Measurements from ENCODE around the gene AKR1C8. TPM values are rescaled to one million over a fixed set of nuclear protein-coding genes. Genes with fewer than 3 reads are reported as not detected.
"Not testable (repeated sequence)": the region's sequence is repeated elsewhere in the genome, so short reads cannot be mapped to it uniquely, and the experiment has no call there.

AKR1C8 gene
- total RNA-seq, 1 donor from 2014 or later, result not detected

DNA sequence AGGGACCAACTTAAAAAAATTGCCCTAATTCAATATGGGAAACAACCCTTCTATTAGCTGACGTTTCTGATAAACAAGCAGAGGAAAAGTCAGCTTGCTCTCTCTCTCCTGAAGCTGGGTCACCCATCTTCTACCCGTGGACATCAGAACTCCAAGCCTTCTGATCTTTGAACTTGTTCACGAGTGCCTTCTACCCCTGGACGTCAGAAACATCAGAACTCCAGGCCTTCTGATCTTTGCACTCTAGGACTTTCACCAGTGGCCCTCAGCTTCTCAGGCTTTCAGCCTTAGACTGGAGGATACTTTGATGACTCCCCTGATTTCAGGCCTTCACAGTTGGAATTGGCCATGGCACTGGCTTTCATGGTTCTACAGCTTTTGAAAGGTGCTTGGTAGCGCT is 41.8 kb downstream of the AKR1C8 start:
- DNase-seq (no peak), ATAC-seq (ENCODE audit: low read depth) (no peak)
- CTCF ChIA-PET, result no interaction called here
- peaks cover 1% of the 10 kb centered on the region for H3K36me3 Mint-ChIP-seq (ENCODE audit: low read depth)
- H3K27me3 Mint-ChIP-seq, result no peaks in the 10 kb centered on the region
- H3K4me1 Mint-ChIP-seq, result no peaks in the 10 kb centered on the region
- H3K27ac Mint-ChIP-seq, result no peak overlapping the region
- TF ChIP-seq, protein P1, sequence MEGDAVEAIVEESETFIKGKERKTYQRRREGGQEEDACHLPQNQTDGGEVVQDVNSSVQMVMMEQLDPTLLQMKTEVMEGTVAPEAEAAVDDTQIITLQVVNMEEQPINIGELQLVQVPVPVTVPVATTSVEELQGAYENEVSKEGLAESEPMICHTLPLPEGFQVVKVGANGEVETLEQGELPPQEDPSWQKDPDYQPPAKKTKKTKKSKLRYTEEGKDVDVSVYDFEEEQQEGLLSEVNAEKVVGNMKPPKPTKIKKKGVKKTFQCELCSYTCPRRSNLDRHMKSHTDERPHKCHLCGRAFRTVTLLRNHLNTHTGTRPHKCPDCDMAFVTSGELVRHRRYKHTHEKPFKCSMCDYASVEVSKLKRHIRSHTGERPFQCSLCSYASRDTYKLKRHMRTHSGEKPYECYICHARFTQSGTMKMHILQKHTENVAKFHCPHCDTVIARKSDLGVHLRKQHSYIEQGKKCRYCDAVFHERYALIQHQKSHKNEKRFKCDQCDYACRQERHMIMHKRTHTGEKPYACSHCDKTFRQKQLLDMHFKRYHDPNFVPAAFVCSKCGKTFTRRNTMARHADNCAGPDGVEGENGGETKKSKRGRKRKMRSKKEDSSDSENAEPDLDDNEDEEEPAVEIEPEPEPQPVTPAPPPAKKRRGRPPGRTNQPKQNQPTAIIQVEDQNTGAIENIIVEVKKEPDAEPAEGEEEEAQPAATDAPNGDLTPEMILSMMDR (IDR thresholded peaks at IDR 0.05), result no peak
- POLR2A ChIA-PET, result no interaction called here
- intact Hi-C loops (cut with micrococcal nuclease), result no loop called here
- no peak overlapping the region for H3K4me3 Mint-ChIP-seq
- H3K9me3 Mint-ChIP-seq, result peaks cover 7% of the 10 kb centered on the region

GRCh38 chr10:5142199-5142598 is 42.8 kb downstream of the AKR1C8 start:
- peaks cover 15% of the 10 kb centered on the region for H3K9me3 Mint-ChIP-seq
- H3K36me3 Mint-ChIP-seq (ENCODE audit: low read depth), result peaks cover 4% of the 10 kb centered on the region
- DNase-seq, result no peak

DNA sequence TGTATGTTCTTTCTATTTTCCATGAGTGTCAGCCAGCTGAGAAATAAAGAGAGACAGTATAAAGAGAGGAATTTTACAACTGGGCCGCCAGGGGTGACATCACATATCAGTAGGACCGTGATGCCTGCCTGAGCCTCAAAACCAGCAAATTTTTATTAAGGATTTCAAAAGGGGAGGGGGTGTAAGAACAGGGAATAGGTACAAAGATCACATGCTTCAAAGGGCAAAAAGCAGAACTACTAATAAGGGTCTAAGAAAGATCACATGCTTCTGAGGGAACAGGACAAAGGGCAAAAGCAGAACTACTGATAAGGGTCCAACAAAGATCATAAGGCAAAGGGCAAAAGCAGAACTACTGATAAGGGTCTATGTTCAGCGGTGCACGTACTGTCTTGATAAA is 47.3 kb downstream of the AKR1C8 start:
- H3K27ac Mint-ChIP-seq; H3K27me3 Mint-ChIP-seq; DNase-seq; H3K4me3 Mint-ChIP-seq; ATAC-seq (ENCODE audit: low read depth); POLR2A ChIA-PET; intact Hi-C loops (cut with micrococcal nuclease); H3K4me1 Mint-ChIP-seq; CTCF ChIA-PET; H3K36me3 Mint-ChIP-seq (ENCODE audit: low read depth): not testable (repeated sequence)
- peaks cover 25% of the 10 kb centered on the region for H3K9me3 Mint-ChIP-seq

More at GRCh38 chr10:5142199-5142598, 42.8 kb downstream of the AKR1C8 start:
- ChIA-PET POLR2A (no interaction called here), CTCF (no interaction called here)
- intact Hi-C loops (cut with micrococcal nuclease), result no loop called here
- no peak for ATAC-seq (ENCODE audit: low read depth)
- TF ChIP-seq, protein P1 (IDR thresholded peaks at IDR 0.05), result no peak
- no peaks in the 10 kb centered on the region for H3K27me3 Mint-ChIP-seq
- no peak overlapping the region for H3K4me3 Mint-ChIP-seq
- no peaks in the 10 kb centered on the region for H3K4me1 Mint-ChIP-seq
- H3K27ac Mint-ChIP-seq, result no peak overlapping the region

GRCh38 chr10:5136468-5137087 is 48.4 kb downstream of the AKR1C8 start:
- ATAC-seq (ENCODE audit: low read depth) (no peak), DNase-seq (no peak)
- H3K27me3 Mint-ChIP-seq, result no peaks in the 10 kb centered on the region
- H3K36me3 Mint-ChIP-seq (ENCODE audit: low read depth), result peaks cover 5% of the 10 kb centered on the region
- H3K4me3 Mint-ChIP-seq, result no peak overlapping the region
- TF ChIP-seq, protein P1 (IDR thresholded peaks at IDR 0.05), result no peak
- intact Hi-C loops (cut with micrococcal nuclease), result no loop called here
- H3K9me3 Mint-ChIP-seq, result peaks cover 26% of the 10 kb centered on the region
- POLR2A ChIA-PET, result no interaction called here
- H3K27ac Mint-ChIP-seq, result no peak overlapping the region
- no peaks in the 10 kb centered on the region for H3K4me1 Mint-ChIP-seq
- CTCF ChIA-PET, result no interaction called here

DNA sequence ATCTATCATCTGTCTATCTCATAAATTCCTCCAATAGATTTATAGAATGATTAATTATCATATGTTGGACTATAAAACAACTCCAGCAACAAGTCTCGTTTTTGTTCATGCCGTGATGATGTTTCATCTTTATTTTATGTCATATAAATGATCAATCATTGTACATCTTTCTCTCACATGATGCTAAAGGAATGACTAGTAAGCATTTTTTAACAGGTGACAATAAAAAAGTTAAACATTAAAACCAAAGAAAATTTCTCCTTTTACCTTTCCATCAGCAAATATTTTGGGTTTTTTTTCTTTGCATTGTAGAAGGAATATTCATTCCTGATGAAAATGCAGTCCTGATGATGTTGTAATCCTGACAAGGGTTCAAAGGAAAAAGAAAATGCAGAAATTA is 49.4 kb downstream of the AKR1C8 start:
- intact Hi-C loops (cut with micrococcal nuclease), result no loop called here

More for the DNA sequence above, 49.4 kb downstream of the AKR1C8 start:
- H3K9me3 Mint-ChIP-seq, result peaks cover 26% of the 10 kb centered on the region
- no peaks in the 10 kb centered on the region for H3K27me3 Mint-ChIP-seq
- no peak for DNase-seq
- H3K27ac Mint-ChIP-seq, result no peak overlapping the region
- ChIA-PET CTCF (no interaction called here), POLR2A (no interaction called here)
- H3K36me3 Mint-ChIP-seq (ENCODE audit: low read depth), result peaks cover 5% of the 10 kb centered on the region
- no peaks in the 10 kb centered on the region for H3K4me1 Mint-ChIP-seq
- TF ChIP-seq, protein P1 (IDR thresholded peaks at IDR 0.05), result no peak
- H3K4me3 Mint-ChIP-seq, result no peak overlapping the region
- ATAC-seq (ENCODE audit: low read depth), result no peak

All from activated B cell treated with CpG ODN at 0.5 μM for 24 hours (primary cell).